GM18870 (cell line): ENCODE data around the gene SLX9.

ENCODE experiments used
- ATAC-seq: cut with Tn5 transposase; IDR thresholded peaks from one replicate; pipeline ENCODE4 v1.9.1; 2021; ENCODE audit warnings: moderate library complexity; ENCODE audit not compliant: unreplicated experiment

SLX9 gene

DNA sequence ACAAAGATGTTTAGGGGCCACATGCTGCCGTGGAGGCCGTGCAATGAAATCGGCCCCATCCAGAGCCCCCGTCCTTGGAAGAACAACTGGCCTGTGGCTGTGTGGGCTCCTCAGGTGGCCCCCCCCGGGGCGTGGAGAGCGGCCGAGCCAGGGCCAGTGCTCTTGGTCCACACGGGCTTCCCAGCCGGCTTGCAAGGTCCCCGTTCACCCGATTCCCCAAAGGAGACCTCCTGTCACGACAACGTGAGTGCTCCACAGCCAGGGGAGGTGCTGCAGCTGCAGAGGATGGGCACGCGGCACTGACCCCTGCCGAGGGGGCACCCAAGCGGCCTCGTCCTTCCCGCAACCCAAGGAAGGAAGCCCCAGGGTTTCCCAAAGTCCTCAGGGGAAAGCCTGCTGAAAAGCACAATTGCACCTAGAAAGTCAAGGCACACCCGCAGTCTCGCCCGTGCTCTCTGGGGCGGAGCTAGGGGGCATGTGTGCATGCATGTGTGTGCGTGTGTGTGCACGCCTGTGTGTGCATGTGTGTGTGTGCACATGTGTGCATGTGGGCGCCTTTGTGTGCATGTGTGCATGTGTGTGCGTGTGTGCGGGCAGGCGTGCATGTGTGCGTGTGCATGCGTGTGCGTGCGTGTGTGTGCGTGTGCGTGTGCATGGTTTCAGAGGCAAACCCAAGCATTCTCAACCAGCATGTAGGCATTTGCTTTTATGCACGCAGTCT lies 48.2 kb downstream of the SLX9 start:
- no peak for ATAC-seq

GRCh38 chr21:44988607-44989536 lies 49.0 kb downstream of the SLX9 start:
- no peak for ATAC-seq

DNA sequence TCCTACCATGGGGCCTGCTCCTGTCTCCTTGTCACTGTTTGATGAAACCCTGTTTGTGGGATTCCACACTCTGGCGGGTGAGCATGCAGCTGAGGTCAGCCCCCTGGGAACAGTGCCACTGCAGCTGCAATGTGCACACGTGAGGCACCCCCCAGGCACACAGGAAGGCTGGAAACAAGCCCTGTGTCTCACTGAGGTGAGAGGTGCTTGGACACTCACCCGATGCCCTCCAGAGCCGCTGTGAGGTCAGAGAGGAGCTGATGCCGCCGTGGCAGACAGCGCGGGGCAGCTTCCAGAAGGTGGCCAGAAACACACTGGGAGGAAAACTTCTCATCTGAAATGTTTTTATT lies 49.7 kb downstream of the SLX9 start:
- no peak for ATAC-seq

- ATAC-seq: no peak
Observed at GRCh38 chr21:44989943-44990780, 50.3 kb downstream of the SLX9 start.

- no peak for ATAC-seq
Observed at GRCh38 chr21:44990921-44991320, 51.1 kb downstream of the SLX9 start.

- ATAC-seq: no peak
Observed at GRCh38 chr21:44991538-44992483, 52.0 kb downstream of the SLX9 start.

- ATAC-seq: no peak
Observed at GRCh38 chr21:44992608-44993031, 52.8 kb downstream of the SLX9 start.

GRCh38 chr21:44993321-44994046 lies 53.7 kb downstream of the SLX9 start:
- no peak for ATAC-seq

GRCh38 chr21:44994047-44994694 lies 54.3 kb downstream of the SLX9 start:
- ATAC-seq: no peak

- ATAC-seq: no peak
Observed at GRCh38 chr21:44994695-44995342, 55.0 kb downstream of the SLX9 start.

- ATAC-seq: no peak
Observed at GRCh38 chr21:44995343-44995941, 55.6 kb downstream of the SLX9 start.

GRCh38 chr21:44996096-44996495 lies 56.3 kb downstream of the SLX9 start:
- no peak for ATAC-seq

DNA sequence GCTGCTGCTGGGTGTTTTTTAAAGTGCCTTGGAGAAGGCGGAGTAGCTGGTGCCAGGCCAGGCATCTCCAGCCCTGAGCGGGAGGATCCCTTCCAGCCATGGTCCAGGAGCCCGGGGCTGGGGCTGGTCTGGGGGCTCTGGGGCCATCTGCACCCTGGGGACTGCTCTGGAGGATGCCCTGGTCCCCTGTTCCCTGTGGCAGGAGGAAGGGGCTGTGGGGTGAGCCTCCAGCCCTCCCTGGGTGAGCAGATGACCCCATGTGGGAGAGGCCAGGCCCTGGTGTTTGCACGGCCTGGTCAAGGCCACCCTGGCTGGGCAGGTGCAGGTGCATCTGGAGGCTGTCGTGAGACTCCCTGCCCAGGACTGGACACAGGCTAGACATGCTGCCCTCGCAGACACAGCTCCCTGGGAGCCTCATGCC lies 56.7 kb downstream of the SLX9 start:
- no peak for ATAC-seq

DNA sequence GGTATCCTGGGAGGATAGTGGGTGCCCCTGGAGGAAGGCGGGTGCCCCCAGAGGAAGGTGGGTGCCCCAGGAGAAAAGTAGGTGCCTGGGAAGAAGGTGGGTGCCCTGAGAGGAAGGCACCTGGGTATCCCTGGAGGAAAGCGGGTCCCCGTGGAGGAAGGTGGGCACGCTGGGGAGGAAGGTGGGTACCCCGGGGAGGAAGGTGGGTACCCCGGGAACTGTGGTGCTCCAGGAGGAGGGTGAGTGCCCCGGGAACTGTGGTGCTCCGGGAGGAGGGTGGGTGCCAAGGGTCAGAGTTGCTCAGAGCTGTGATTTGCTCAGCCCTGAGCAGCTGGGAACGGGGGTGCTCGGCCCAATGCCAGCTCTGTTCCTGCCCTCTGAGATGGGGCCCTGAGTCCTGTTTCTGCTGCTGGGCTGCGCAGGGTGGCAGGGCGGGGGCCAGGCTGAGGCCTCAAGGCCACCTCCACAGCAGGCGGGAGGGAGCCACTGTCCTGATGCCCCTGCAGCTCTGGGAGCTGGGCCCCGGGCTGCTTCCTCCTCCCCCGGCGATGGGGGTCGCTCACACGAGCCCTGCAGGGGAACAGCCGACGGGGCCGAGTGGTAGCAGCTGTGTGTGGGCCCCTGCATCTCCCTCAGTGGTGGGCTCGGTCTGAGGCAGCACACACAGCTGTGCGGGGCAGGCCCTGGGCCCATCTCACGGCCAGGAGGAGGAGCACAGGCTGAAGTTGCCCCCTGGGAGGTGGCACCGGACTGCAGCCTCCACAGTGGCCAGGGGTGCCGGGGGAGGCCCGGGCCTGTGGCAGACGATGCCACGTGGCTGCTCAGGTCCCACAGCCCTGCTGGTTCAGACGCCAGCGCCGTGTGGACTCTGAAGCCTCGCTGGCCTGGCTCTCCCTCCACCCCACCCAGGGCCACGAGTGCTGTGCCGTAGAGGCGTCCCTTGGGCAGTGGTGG lies 57.4 kb downstream of the SLX9 start:
- ATAC-seq: no peak

GRCh38 chr21:44998086-44998620 lies 58.3 kb downstream of the SLX9 start:
- ATAC-seq: no peak

GRCh38 chr21:44998621-44999427 lies 59.0 kb downstream of the SLX9 start:
- no peak for ATAC-seq
